LNCaP clone FGC (cell line): ENCODE measurements around the gene NUDCD3.

Experiments
- DNase-seq: peaks from one replicate; pipeline ENCODE4 v3.0.0-alpha.2; 2011; ENCODE audit warnings: low read depth
- H3K4me3 ChIP-seq: 2 replicates; pipeline ENCODE4 v1.5.1; 2011; ENCODE audit warnings: mild to moderate bottlenecking, low read depth, low read length, control low read depth
- TF ChIP-seq, protein P1 (sequence below): IDR thresholded peaks from 2 replicates; pipeline ENCODE4 v1.5.1; 2012; ENCODE audit warnings: mild to moderate bottlenecking; ENCODE audit not compliant: control insufficient read depth, insufficient read depth; ENCODE audit errors: extremely low read depth

The NUDCD3 gene

DNA sequence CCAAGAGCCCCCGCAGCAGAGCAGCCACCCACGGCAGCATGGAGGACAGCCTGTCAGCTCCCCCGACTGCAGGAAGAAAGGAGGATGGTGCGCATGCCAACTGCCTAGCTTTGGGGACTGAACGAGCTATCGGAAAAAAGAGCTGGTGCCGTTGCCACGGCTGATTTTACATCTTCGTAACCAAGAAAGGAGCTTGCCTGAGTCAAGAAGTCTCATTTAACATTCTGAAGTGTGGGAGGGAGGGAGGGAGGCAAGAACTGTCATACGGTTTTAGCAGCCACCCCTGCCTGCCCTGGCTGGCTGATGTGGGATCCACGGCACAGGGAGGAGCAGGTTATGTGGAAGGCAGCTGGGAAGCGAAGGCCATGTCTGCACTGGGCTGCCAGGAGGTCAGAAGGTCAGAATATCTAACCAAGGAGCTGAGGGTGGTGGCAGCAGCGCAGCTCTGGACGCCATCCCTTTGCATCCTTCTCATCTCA, 90.4 kb downstream of the NUDCD3 start:
- no peak overlapping the region for H3K4me3 ChIP-seq
- DNase-seq, result no peak
- TF ChIP-seq, protein P1, sequence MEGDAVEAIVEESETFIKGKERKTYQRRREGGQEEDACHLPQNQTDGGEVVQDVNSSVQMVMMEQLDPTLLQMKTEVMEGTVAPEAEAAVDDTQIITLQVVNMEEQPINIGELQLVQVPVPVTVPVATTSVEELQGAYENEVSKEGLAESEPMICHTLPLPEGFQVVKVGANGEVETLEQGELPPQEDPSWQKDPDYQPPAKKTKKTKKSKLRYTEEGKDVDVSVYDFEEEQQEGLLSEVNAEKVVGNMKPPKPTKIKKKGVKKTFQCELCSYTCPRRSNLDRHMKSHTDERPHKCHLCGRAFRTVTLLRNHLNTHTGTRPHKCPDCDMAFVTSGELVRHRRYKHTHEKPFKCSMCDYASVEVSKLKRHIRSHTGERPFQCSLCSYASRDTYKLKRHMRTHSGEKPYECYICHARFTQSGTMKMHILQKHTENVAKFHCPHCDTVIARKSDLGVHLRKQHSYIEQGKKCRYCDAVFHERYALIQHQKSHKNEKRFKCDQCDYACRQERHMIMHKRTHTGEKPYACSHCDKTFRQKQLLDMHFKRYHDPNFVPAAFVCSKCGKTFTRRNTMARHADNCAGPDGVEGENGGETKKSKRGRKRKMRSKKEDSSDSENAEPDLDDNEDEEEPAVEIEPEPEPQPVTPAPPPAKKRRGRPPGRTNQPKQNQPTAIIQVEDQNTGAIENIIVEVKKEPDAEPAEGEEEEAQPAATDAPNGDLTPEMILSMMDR, result no peak

DNA sequence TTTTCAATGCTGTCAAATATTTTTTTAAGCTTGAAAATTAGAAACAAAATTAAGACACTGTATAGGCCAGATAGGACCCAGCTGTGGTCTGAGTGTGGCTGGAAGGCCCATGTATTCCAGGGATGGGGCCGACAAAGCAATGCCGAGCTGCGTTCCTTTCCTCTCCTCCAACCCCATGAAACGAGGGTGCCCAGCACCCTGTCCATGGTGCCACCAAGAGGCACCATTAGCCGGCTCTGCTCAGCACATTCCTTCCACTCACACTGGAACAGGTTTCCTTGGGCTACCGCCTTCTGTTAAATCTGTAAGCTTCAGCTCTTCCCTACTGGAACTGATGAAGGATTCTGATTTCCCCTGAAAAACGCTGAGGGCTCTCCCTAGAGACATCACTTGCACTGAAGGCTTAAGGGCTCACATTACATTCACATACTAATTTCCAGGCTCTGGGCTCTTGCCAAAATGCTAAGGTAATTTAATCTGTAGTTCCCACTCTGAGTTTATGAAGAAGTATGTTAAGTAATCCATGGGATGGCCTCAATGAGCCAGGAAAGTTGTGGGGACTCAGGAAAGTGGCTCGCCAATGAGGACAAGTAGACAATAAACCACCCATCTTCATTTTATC, 91.4 kb downstream of the NUDCD3 start:
- no peak for DNase-seq
- no peak overlapping the region for H3K4me3 ChIP-seq
- TF ChIP-seq, protein P1, result no peak

- no peak for DNase-seq
- H3K4me3 ChIP-seq, result no peak overlapping the region
- TF ChIP-seq, protein P1, result no peak
Measured at GRCh38 chr7:44398511-44398911, 91.9 kb downstream of the NUDCD3 start.

GRCh38 chr7:44396931-44397545, 93.4 kb downstream of the NUDCD3 start:
- no peak overlapping the region for H3K4me3 ChIP-seq
- TF ChIP-seq, protein P1, result no peak
- DNase-seq, result no peak

DNA sequence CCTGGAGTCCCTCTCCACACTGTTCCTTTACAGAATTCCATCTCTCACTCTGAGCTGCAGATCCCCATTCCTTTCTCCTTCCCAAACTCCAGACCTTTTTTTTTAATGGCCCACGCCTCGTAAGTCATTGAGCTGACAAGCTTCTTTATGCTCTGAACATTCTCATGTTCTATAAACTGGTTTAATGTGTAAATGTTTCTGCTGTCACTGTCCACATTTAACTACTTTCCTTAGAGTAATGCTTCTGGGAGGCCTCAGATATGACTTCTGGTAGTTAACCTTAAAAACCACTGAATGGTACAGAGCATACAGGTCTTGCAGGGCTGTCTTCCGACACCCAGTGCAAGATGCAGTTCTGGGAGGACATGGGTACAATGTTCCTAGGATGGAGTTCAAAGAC, 94.0 kb downstream of the NUDCD3 start:
- TF ChIP-seq, protein P1, result no peak

GRCh38 chr7:44395067-44395466, 95.4 kb downstream of the NUDCD3 start:
- TF ChIP-seq, protein P1, result no peak
- DNase-seq, result no peak
- no peak overlapping the region for H3K4me3 ChIP-seq

More for the DNA sequence above, 94.0 kb downstream of the NUDCD3 start:
- DNase-seq, result no peak
- no peak overlapping the region for H3K4me3 ChIP-seq
